OCI-LY7 (cell line): ENCODE measurements around the gene PHF1.

Experiments used
- CTCF ChIP-seq: fragments of 200-600 bp; sonication (generic); conservative IDR thresholded peaks from 2 replicates; pipeline ENCODE4 v1.5.1; 2014; ENCODE audit warnings: mild to moderate bottlenecking, antibody characterized with exemption, low read length, moderate library complexity, mixed read lengths
- EZH2phosphoT487 ChIP-seq: fragments of 200-600 bp; sonication (generic); IDR thresholded peaks from 2 replicates; pipeline ENCODE4 v1.6.1; 2018; ENCODE audit warnings: low read depth, borderline replicate concordance, mild to moderate bottlenecking, mixed run types, antibody characterized with exemption, low read length, moderate library complexity, mixed read lengths

- TF ChIP-seq EZH2phosphoT487 = no peak
- TF ChIP-seq CTCF = no peak
Measured at GRCh38 chr6:33428966-33429749, 18.3 kb downstream of the PHF1 start.
